Stimulated activated CD8-positive, alpha-beta memory T cell treated with anti-CD3 and anti-CD28 coated beads, Interleukin-7, amount 100 ng/mL, for 48 hours (primary cell): ENCODE results near the gene CLPSL1.

Experiments
- DNase-seq, 2 donors: peaks; one replicate each; pipeline ENCODE4 v3.0.0-alpha.2; 2020; ENCODE audit warnings: low read depth in 1 of 2; ENCODE audit errors: extremely low read depth in 1 of 2

The CLPSL1 gene

DNA sequence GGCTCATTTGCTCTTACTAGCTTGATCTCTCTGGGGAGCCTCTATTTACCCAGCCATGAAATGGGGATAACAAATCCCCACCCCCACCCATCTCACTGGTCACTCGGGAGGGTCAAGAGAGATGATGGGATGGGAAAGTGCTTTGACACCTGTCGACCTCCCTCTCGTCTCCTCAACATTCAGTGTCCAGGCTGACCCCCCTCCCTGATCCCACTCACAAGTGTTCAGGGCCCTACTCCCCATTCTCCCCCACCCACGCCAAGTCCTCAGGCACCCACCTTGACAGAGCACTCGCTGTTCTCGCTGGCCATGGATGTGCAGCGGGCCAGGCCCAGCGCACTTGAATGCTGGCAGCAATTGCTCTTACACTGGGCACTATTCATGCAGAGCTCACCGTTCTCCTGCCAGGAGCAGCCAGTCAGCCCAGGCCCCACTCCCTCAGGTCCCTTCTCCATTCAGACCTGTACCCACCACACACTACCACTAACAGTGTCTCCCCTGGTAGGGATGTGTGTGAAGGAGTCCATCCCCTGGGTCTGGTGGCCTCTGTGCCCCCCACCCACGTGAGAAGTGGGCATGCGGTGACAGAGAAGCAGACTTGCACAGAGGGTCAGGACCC is 14.7 kb downstream of the CLPSL1 start:
- DNase-seq = no peak

DNA sequence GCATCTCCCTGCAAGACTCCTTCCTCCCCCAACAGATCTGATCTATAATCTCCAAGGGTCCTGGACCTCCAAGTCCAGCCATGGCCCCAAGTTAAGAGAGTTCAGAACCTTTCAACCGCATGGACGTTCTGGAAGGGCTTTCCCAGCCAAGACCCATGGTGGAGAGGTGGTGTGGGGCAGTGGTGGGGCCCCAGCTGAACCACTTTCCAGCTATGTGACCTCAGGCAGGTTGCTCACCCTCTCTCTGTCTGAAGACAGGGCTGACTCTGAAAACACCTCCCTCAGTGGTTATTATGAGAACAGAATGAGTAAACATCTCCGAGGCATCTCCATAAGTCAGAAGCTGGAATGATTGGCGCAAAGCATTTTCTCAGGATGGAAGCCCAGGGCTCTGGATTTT is 15.4 kb downstream of the CLPSL1 start:
- no peak for DNase-seq

GRCh38 chr6:35797837-35798526 is 17.2 kb downstream of the CLPSL1 start:
- no peak for DNase-seq

DNA sequence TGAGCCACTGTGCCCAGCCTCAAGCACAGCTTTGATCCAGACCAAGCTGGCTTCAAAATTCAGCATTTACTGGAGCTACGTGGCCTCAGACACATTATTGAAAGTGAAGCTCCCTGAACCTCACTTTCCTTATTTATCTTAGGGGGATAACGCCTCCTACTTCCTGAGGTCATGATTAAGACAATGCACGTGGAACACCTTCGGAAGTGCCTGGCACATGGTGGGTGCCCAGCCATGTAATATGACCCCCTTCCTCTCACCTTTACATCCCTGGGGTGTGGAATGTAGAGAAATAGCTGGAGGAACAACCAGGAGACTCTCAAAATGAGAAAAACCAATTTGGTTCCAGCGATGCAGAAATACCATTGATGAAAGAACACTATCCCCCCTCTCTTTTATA is 17.9 kb downstream of the CLPSL1 start:
- DNase-seq = no peak

GRCh38 chr6:35801148-35801547 is 20.3 kb downstream of the CLPSL1 start:
- no peak for DNase-seq

- DNase-seq = peak in 1 of 2 donors; percentile 10
These were observed 24.3 kb downstream of the CLPSL1 start, which contains the start of gene LHFPL5 for GRCh38 chr6:35804996-35805736. Gene LHFPL5, plus strand, starts transcription at chr6:35805352. Its CDS starts 319 bp downstream, at chr6:35805671.

- no peak for DNase-seq
These were observed 27.9 kb downstream of the CLPSL1 start for GRCh38 chr6:35808688-35809087.

DNA sequence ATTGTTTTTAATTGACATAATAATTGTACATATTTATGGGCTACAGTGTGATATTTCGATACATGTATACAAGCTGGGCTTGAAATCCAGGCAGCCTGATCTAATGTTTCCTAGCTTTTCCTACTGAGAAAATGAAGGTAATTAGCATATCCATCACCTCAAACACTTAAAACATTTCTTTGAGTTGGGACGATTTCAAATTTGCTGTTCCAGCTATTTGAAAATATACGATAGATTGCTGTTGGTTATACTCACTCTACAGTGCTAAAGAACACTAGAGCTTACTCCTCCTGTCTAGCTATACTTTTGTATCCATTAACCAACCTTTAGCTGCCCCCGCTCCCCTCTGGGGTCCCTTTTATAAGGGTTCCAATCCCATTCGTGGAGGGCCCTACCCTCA is 29.0 kb downstream of the CLPSL1 start:
- DNase-seq = no peak

- DNase-seq = no peak
These were observed 30.3 kb downstream of the CLPSL1 start for GRCh38 chr6:35810971-35811698.

DNA sequence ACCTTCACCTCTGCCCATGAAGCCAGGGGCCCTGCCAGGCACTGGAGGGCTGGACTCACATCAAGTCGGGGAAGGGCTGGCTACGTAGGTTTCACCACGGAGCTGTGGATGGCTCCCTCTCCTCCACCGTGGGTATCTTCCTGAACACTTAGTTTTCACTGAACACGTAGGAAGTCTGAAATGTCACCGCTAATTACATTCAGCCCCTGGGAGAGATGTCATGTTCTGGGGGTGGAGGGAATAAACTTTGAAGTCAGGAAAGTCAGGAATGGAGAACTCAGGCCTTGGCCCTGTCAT is 30.8 kb downstream of the CLPSL1 start:
- DNase-seq = no peak

- no peak for DNase-seq
These were observed 36.7 kb downstream of the CLPSL1 start for GRCh38 chr6:35817515-35817914.

DNA sequence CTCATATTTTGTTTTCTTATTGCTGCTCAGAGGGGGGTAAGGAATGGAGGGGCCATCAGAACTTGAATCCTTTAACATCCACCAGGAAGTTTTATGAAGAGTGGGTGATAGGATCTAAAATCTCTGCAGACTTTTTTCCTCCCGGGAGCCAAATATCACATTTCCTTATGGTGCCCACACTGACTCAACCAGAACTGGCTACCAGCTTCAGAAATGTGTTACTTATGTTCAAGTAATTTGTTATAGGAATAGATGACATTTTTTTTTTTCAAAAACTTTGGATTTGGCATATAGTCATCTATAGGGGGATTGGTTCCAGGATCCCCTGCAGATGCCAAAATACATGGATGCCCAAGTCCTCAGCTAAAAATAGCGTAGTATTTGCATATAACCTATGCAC is 42.8 kb downstream of the CLPSL1 start:
- DNase-seq = no peak

DNA sequence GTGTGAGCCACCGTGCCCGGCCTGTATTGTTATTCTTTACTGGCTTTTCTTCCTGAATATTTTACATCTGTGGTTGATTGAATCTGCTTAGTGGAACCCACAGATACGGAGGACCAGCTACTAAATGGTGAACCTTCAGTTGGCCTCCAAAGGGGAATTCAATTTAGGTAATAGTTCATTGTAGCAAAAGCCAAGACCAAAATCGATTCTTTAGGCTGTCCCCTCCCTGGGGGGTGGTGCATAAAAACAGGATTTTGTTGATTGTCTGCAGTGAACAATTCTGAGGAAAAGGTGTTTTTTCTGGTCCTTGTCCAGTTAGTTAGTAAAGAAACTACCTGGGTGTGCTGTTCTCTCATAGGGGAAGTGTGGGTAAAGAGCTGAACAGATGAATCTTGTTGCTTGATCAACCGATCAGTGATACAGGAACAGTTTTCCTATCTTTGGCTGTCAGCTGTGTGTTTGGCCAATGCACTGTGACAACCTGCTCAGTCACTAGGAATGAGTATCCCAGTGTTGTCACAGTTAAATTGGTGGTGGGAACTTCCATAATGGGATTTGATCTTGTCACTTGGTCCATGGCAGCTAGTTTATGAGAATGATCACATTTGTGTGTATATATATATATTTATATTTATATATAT is 43.9 kb downstream of the CLPSL1 start:
- no peak for DNase-seq

GRCh38 chr6:35829306-35829705 is 48.5 kb downstream of the CLPSL1 start:
- no peak for DNase-seq

DNA sequence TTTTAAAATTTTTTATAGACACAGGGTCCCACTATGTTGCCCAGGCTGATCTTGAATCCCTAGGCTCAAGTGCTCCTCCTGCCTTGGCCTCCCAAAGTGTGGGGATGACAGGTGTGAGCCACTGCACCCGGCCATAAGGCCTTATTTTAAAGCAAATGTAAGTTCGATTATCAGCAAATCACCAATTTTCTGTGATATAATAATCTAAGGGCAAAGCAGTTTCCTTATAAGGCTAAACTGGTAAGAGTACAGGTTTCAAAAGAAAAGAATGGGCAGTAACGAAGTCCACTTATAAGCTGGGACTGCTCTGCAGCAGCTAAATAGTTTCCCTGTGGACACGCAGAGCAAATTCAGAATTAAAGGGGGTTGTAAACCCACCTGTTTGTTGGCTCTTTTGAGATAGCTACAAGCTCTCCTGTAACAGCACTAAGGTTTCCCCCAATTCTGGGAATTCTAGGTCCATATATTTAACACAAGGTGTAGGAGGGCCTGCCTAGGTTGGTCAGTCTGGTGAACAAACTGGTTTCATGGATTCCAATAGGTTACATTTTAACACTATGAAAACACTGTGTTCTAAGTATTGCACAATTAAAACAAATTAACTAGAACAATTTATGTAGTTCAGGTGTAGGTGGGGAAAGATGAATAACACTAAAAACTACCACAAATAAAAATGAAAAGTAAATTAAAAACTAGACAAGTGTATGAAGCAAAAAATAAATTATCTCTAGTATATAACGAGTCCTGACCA is 50.6 kb downstream of the CLPSL1 start:
- no peak for DNase-seq

DNA sequence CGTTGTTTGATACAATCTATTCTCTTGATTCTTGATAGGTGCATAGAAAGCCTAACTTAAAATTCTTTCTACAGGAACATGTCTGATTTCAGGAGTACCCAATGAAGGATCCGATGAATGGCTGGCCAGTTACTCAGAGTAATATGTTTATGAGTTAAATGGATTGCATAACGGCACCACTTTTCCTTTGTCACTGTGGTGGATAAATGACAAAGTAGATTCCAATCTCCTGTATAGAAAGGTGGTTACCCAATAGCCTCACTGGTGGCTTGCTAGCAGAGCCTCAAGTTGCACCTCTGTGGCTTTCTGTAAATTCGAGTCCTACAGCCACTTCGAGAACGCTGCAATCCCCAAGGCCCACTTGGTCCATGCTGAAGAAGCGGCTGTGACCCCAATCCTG is 52.7 kb downstream of the CLPSL1 start:
- DNase-seq = no peak
